T-helper 17 cell (primary cell): Measurements from ENCODE around the gene ATP8B2. TPM values are rescaled to one million over a fixed set of nuclear protein-coding genes. Genes with fewer than 3 reads are reported as not detected.
"Not testable (repeated sequence)": the region's sequence is repeated elsewhere in the genome, so short reads cannot be mapped to it uniquely, and the experiment has no call there.

Experiments used
- ATAC-seq: fragments of 150-1000 bp; cut with Tn5 transposase; 2 replicates; pipeline ENCODE4 v1.10.0; 2021; ENCODE audit warnings: mild to moderate bottlenecking, moderate library complexity
- DNase-seq, 3 donors: peaks; one replicate each; pipeline versions ENCODE4 v3.0.0 to v3.0.0-alpha.2; 2020 to 2021
- H3K9me3 ChIP-seq: one replicate; pipeline ENCODE4 v1.7.0; 2013; ENCODE audit warnings: low read length, mild to moderate bottlenecking; ENCODE audit not compliant: control insufficient read depth, poor library complexity, severe bottlenecking
- H3K27ac Mint-ChIP-seq: one replicate; pipeline ENCODE4 v1.8.0; 2022; ENCODE audit warnings: mild to moderate bottlenecking, moderate library complexity, mixed read lengths
- H3K27me3 Mint-ChIP-seq: one replicate; pipeline ENCODE4 v1.8.0; 2022; ENCODE audit warnings: mixed read lengths
- H3K36me3 Mint-ChIP-seq: one replicate; pipeline ENCODE4 v1.8.0; 2022; ENCODE audit warnings: low read depth, mixed read lengths
- H3K4me1 Mint-ChIP-seq: one replicate; pipeline ENCODE4 v1.8.0; 2022; ENCODE audit warnings: mild to moderate bottlenecking, mixed read lengths
- H3K4me3 Mint-ChIP-seq: one replicate; pipeline ENCODE4 v1.8.0; 2022; ENCODE audit warnings: mild to moderate bottlenecking, moderate library complexity, mixed read lengths
- total RNA-seq, 4 donors: library from RNA in 2 of 4; stranded (reverse) in 2 of 4; gene quantifications; one replicate each; pipeline ENCODE4 v1.2.3 and lab custom pipeline; 2022 to 2026

ATP8B2 gene
- total RNA-seq, 2 donors from 2014 or later, result 175 to 192 TPM

- DNase-seq, result peak in 1 of 3 donors; percentile 37
- H3K9me3 ChIP-seq, result no peaks in the 10 kb centered on the region
- peak overlapping the region; percentile 96 for H3K4me3 Mint-ChIP-seq
- no peak for ATAC-seq
- peak overlapping the region; percentile 89 for H3K27ac Mint-ChIP-seq
- H3K27me3 Mint-ChIP-seq, result no peaks in the 10 kb centered on the region
- H3K36me3 Mint-ChIP-seq, result peaks cover 7% of the 10 kb centered on the region
- peaks cover 57% of the 10 kb centered on the region for H3K4me1 Mint-ChIP-seq
These were observed 2.4 kb downstream of the ATP8B2 start for GRCh38 chr1:154327466-154328317.

GRCh38 chr1:154328318-154329151 is 3.2 kb downstream of the ATP8B2 start:
- H3K36me3 Mint-ChIP-seq, result peaks cover 7% of the 10 kb centered on the region
- peaks cover 60% of the 10 kb centered on the region for H3K4me1 Mint-ChIP-seq
- no peaks in the 10 kb centered on the region for H3K9me3 ChIP-seq
- peak overlapping the region; percentile 91 for H3K27ac Mint-ChIP-seq
- ATAC-seq, result peak; percentile 77
- no peaks in the 10 kb centered on the region for H3K27me3 Mint-ChIP-seq
- peak; percentile 75 to 93 (median 87) for DNase-seq
- H3K4me3 Mint-ChIP-seq, result peak overlapping the region; percentile 96

GRCh38 chr1:154329152-154329521 is 3.8 kb downstream of the ATP8B2 start:
- DNase-seq (no peak), ATAC-seq (no peak)
- no peaks in the 10 kb centered on the region for H3K9me3 ChIP-seq
- peaks cover 7% of the 10 kb centered on the region for H3K36me3 Mint-ChIP-seq
- H3K4me3 Mint-ChIP-seq, result peak overlapping the region; percentile 96
- H3K4me1 Mint-ChIP-seq, result peaks cover 59% of the 10 kb centered on the region
- peak overlapping the region; percentile 91 for H3K27ac Mint-ChIP-seq
- H3K27me3 Mint-ChIP-seq, result no peaks in the 10 kb centered on the region

DNA sequence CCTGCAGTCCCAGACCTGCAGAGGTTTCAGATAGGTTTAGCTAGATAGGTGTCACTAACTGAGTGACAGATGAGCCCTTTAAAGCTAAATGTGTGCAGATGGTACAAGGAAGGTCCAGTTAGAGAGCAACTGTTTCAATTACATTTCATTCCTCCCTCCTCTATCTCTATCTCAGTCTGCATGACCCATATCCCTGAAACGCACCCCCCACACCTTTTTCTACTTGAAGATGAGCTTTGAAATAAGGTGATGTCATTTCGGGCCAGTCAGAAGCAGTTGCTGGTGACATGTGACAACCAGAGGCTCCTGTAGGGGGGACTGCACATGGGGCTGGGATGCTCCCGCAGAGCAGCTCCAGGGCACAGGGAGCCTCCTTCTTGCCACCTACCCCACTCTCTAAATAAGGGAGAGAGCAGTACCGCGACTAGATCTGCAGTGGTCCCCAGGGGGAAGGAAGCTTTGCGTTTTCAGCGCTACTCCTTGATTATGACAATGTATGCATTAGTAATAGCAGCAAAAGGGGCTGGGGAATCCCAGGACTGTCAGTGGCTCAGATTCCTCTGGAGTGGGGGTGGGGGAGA is 4.3 kb downstream of the ATP8B2 start:
- Mint-ChIP-seq H3K4me1 (peaks cover 59% of the 10 kb centered on the region), H3K27ac (peak overlapping the region; percentile 91), H3K36me3 (peaks cover 7% of the 10 kb centered on the region), H3K4me3 (peak overlapping the region; percentile 96), H3K27me3 (no peaks in the 10 kb centered on the region)
- no peaks in the 10 kb centered on the region for H3K9me3 ChIP-seq
- ATAC-seq (peak; percentile 13), DNase-seq (peak in 1 of 3 donors; percentile 21)

GRCh38 chr1:154330669-154331068 is 5.3 kb downstream of the ATP8B2 start:
- DNase-seq (no peak), ATAC-seq (no peak)
- peaks cover 64% of the 10 kb centered on the region for H3K4me1 Mint-ChIP-seq
- H3K9me3 ChIP-seq, result no peaks in the 10 kb centered on the region
- peak overlapping the region; percentile 91 for H3K27ac Mint-ChIP-seq
- H3K36me3 Mint-ChIP-seq, result peaks cover 7% of the 10 kb centered on the region
- no peaks in the 10 kb centered on the region for H3K27me3 Mint-ChIP-seq
- peak overlapping the region; percentile 96 for H3K4me3 Mint-ChIP-seq

DNA sequence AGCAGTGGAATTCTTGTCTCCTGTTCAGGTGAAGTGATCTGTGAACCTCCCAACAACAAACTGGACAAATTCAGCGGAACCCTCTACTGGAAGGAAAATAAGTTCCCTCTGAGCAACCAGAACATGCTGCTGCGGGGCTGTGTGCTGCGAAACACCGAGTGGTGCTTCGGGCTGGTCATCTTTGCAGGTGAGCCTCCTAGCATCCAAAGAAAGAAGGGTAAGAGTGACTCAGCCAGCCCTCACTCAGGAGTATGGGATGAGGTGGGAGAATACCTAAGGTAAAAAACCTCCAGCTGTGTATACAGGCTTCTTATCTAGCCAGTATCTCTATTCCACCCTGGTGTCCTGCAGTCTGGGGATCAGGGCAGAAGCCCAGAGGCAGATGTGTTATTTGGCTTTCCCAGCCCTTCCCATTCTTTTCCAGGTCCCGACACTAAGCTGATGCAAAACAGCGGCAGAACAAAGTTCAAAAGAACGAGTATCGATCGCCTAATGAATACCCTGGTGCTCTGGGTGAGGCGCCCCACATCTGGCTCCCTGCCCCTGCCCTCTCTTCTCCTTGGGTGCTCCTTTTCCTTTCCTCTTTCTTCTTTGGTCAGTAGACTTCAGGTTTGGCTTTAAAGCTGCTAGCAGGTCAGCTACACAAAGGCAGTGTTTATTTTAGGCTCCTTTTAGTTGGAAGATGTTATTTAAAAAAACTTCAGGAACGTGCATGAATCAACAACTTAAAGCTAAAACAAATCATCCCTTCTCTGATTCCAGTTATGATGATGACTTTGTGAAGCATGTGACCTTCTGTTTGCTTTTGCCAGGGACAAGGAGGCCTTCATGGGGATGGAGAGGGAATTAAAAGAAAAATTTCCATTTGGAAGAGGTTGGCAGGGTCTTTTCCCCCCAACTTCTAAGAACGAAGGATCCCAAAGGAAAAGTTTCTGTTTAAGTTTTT is 9.0 kb downstream of the ATP8B2 start:
- Mint-ChIP-seq H3K36me3 (peaks cover 14% of the 10 kb centered on the region), H3K27me3 (no peaks in the 10 kb centered on the region), H3K4me3 (peak overlapping the region; percentile 84), H3K27ac (peak overlapping the region; percentile 92), H3K4me1 (peaks cover 61% of the 10 kb centered on the region)
- no peak for ATAC-seq
- no peak for DNase-seq
- no peaks in the 10 kb centered on the region for H3K9me3 ChIP-seq

DNA sequence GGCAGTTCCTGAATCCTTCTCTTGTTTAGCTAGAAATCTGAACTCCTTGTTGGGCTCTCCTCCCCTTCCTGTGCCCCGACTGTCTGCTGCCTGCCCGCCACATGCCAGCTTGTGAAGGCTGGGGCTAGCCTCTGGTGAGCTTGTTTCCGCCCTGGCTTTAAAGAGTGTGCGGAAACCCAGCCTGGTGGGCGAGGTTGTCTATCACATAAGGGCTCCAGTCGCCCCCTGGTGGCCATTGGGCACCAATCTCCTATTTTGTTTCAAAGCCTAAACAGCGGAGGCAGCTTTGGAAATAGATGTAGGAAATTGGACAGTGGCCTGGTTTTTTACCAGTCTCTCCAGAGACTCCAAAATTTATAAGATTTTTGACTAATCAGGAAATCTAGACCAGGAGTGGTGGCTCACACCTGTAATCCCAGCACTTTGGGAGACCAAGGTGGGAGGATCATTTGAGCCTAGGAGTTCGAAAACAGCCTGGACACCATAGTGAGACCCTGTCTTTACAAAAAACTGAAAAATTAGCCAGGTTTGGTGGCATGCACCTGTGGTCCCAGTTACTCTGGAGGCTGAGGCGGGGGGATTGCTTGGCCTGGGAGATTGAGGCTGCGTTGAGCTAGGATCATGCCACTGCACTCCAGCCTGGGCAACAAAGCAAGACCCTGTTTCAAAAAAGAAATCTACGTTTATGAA is 9.8 kb downstream of the ATP8B2 start:
- ATAC-seq, result peak; percentile 88
- Mint-ChIP-seq H3K27ac (peak overlapping the region; percentile 92), H3K36me3 (peaks cover 17% of the 10 kb centered on the region), H3K4me1 (peaks cover 60% of the 10 kb centered on the region), H3K4me3 (peak overlapping the region; percentile 84), H3K27me3 (no peaks in the 10 kb centered on the region)
- peak; percentile 76 to 84 (median 78) for DNase-seq
- H3K9me3 ChIP-seq, result no peaks in the 10 kb centered on the region

- Mint-ChIP-seq H3K4me3 (peak overlapping the region; percentile 93), H3K36me3 (peaks cover 16% of the 10 kb centered on the region), H3K27ac (peak overlapping the region; percentile 97), H3K4me1 (peaks cover 61% of the 10 kb centered on the region), H3K27me3 (no peaks in the 10 kb centered on the region)
- no peak for DNase-seq
- H3K9me3 ChIP-seq, result no peaks in the 10 kb centered on the region
- ATAC-seq, result peak; percentile 62
These were observed 12.0 kb downstream of the ATP8B2 start for GRCh38 chr1:154337253-154337894.

GRCh38 chr1:154338875-154339274 is 13.6 kb downstream of the ATP8B2 start:
- ATAC-seq, result no peak
- DNase-seq, result no peak
- peaks cover 26% of the 10 kb centered on the region for H3K36me3 Mint-ChIP-seq
- no peaks in the 10 kb centered on the region for H3K27me3 Mint-ChIP-seq
- H3K9me3 ChIP-seq, result no peaks in the 10 kb centered on the region
- peaks cover 73% of the 10 kb centered on the region for H3K4me1 Mint-ChIP-seq
- peak overlapping the region; percentile 97 for H3K27ac Mint-ChIP-seq
- H3K4me3 Mint-ChIP-seq, result peak overlapping the region; percentile 79

- H3K36me3 Mint-ChIP-seq, result peaks cover 33% of the 10 kb centered on the region
- H3K27me3 Mint-ChIP-seq, ATAC-seq, H3K9me3 ChIP-seq, DNase-seq: not testable (repeated sequence)
- H3K4me3 Mint-ChIP-seq, result peak overlapping the region; percentile 93
- peaks cover 74% of the 10 kb centered on the region for H3K4me1 Mint-ChIP-seq
- peak overlapping the region; percentile 97 for H3K27ac Mint-ChIP-seq
These were observed 16.0 kb downstream of the ATP8B2 start for GRCh38 chr1:154341366-154341765.

DNA sequence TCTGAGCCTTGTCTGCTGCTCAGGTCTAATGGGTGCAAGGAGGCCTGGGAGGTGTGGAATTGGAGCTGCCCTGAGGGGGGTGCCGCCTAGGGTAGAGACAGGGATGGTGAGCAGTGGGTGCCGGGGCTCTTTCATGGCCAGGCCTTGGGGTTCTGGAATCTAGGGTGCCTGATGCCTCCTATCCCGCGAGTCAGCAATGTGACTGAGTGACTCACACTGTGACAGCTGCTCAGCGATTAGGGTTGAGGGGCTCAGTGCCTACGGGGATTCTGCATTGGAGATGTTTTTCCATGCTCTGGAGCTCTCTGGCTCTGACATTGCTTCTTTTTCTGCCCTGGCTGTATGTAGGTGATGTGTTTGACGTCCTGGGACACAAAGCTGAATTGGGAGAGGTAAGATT is 16.8 kb downstream of the ATP8B2 start:
- peak overlapping the region; percentile 97 for H3K27ac Mint-ChIP-seq
- no peak for ATAC-seq
- H3K9me3 ChIP-seq, result no peaks in the 10 kb centered on the region
- DNase-seq, result no peak
- H3K27me3 Mint-ChIP-seq, result no peaks in the 10 kb centered on the region
- peaks cover 33% of the 10 kb centered on the region for H3K36me3 Mint-ChIP-seq
- H3K4me3 Mint-ChIP-seq, result peak overlapping the region; percentile 93
- H3K4me1 Mint-ChIP-seq, result peaks cover 78% of the 10 kb centered on the region
